ENCODE results near the gene SLC12A8. TPM values are rescaled to one million over a fixed set of nuclear protein-coding genes. Genes with fewer than 3 reads are reported as not detected.

Gene SLC12A8
- polyA plus RNA-seq, 1 of the 3 experiments (the other 2 are of a cell fraction), result 7.5 TPM

DNA sequence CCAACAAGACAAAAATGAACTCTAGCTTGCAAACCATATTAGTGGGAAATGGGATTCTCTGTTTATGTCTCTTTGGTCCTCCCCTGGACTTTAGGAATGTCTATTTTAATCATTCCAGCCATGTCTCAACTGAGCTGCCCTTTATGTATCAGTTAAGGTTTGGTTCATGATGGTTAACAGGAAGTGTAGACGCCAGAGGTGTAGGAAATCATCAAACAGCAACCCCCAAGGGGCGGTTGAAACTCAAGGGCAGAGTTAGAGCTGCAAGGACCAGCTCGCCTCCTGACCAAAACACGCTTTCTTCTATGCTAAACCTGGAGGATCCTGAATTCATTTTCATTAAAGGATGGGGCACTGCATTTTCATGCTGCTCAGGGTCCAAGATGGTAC is 103.0 kb downstream of the SLC12A8 start:
- Histone ChIP-seq H3F3A (replicated peaks; ENCODE audit: insufficient read depth) (peaks cover 17% of the 10 kb centered on the region), H4K20me1 (ENCODE audit: insufficient read depth) (no peaks in the 10 kb centered on the region), H3K9ac (no peak overlapping the region), H3K27ac (ENCODE audit: low read depth in 2 of 2, low read length in 1 of 2) (peak overlapping the region in 1 of 2 experiments; percentile 75; a peak in 1 of 4 replicates), H3K79me2 (ENCODE audit: insufficient read depth) (no peaks in the 10 kb centered on the region), H3K36me3 (replicated peaks in 1 of 2; ENCODE audit: control insufficient read depth in 1 of 2, insufficient read depth in 2 of 2, low read length in 1 of 2) (no peaks in the 10 kb centered on the region), H3K9me3 (no peaks in the 10 kb centered on the region), H2AFZ (ENCODE audit: low read depth) (no peak overlapping the region), H3K27me3 (ENCODE audit: insufficient read depth) (no peaks in the 10 kb centered on the region), H3K4me2 (peak overlapping the region; percentile 30; the same call in 1 of the 2 replicates), H3K9me2 (no peaks in the 10 kb centered on the region), H3K4me1 (ENCODE audit: control insufficient read depth in 1 of 2, insufficient read depth in 2 of 2, low read depth in 1 of 2, low read length in 1 of 2) (peaks cover 0 to 30% of the 10 kb centered on the region in 2 experiments; a peak in 3 of 4 replicates), H3K4me3 (ENCODE audit: low read depth in 2 of 2, low read length in 1 of 2) (no peak overlapping the region; a peak in 1 of 4 replicates)
- ChIA-PET POLR2A (no interaction called here), CTCF (interaction anchor here (1.0 to 1.1 kb wide), 3 partner anchors 12 to 101 kb away, joined by 3 read pairs; no protein-coding TSS in a partner anchor)
- no peak for TF ChIP-seq NRF1 (IDR thresholded peaks at IDR 0.05; ENCODE audit: low read depth, low read length)
- no peak for TF ChIP-seq TEAD4 (IDR thresholded peaks at IDR 0.05; ENCODE audit: borderline replicate concordance, insufficient read depth)
- no peak for TF ChIP-seq JUND (IDR thresholded peaks at IDR 0.05)
- TF ChIP-seq RXRA (IDR thresholded peaks at IDR 0.05; ENCODE audit: borderline replicate concordance, low read depth), result no peak
- TF ChIP-seq, protein P1, sequence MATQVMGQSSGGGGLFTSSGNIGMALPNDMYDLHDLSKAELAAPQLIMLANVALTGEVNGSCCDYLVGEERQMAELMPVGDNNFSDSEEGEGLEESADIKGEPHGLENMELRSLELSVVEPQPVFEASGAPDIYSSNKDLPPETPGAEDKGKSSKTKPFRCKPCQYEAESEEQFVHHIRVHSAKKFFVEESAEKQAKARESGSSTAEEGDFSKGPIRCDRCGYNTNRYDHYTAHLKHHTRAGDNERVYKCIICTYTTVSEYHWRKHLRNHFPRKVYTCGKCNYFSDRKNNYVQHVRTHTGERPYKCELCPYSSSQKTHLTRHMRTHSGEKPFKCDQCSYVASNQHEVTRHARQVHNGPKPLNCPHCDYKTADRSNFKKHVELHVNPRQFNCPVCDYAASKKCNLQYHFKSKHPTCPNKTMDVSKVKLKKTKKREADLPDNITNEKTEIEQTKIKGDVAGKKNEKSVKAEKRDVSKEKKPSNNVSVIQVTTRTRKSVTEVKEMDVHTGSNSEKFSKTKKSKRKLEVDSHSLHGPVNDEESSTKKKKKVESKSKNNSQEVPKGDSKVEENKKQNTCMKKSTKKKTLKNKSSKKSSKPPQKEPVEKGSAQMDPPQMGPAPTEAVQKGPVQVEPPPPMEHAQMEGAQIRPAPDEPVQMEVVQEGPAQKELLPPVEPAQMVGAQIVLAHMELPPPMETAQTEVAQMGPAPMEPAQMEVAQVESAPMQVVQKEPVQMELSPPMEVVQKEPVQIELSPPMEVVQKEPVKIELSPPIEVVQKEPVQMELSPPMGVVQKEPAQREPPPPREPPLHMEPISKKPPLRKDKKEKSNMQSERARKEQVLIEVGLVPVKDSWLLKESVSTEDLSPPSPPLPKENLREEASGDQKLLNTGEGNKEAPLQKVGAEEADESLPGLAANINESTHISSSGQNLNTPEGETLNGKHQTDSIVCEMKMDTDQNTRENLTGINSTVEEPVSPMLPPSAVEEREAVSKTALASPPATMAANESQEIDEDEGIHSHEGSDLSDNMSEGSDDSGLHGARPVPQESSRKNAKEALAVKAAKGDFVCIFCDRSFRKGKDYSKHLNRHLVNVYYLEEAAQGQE (IDR thresholded peaks at IDR 0.05; ENCODE audit: low read depth, low read length), result no peak
- TF ChIP-seq CHD2 (IDR thresholded peaks at IDR 0.05; ENCODE audit: low read length, partially characterized antibody), result no peak
- 97% methylated on average over 4 of the region's 4 CpGs for WGBS (ENCODE audit: low lambda C conversion rate)
- no peak for DNase-seq

DNA sequence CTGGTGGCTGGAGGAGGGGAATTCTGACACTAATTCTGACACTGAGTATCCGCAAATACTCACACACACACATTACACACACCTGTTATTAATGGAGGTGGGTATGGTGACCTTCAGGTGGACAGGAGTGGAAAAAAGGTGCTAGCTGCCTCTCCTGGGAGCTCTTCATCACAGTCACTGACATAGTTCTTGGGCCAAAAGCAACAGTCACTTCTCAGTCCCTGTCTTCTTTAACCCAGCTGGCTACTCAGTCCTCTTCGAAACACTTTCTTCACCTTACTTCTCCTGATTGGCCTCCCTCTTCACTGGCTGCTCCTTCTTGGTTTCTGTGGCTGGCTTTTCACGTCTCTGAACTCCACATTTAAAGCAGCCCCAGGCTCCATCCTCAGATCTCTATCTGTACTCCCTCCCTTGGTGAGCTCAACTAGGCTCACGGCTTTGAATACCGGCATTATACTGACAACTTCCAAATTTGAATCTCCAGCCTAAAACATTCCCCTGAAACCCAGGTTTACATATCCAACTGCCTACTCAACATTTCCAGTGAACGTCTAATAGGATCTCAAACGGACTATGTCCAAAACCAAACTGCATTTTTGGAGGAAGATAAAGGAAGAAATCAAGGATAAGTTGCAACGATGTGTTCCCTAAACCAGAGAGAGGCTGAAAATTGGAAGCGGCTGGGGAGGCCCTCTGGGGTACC is 103.6 kb downstream of the SLC12A8 start:
- Histone ChIP-seq H3K4me3 (ENCODE audit: low read depth in 2 of 2, low read length in 1 of 2) (no peak overlapping the region; a peak in 1 of 4 replicates), H3K9ac (no peak overlapping the region)
- TF ChIP-seq SMC3 (IDR thresholded peaks at IDR 0.05; ENCODE audit: low read depth, low read length) (no peak), POLR2AphosphoS5 (IDR thresholded peaks at IDR 0.05; ENCODE audit: low read depth, low read length) (no peak), MXI1 (IDR thresholded peaks at IDR 0.05; ENCODE audit: low read depth, low read length) (no peak), FOSL2 (IDR thresholded peaks at IDR 0.05; ENCODE audit: borderline replicate concordance, low read depth) (no peak), SIN3A (IDR thresholded peaks at IDR 0.05; ENCODE audit: borderline replicate concordance, low read depth, low read length) (no peak), TAF1 (IDR thresholded peaks at IDR 0.05; ENCODE audit: borderline replicate concordance, low read depth, low read length) (no peak), FOXM1 (IDR thresholded peaks at IDR 0.05; ENCODE audit: low read depth) (no peak), MEF2A (IDR thresholded peaks at IDR 0.05; ENCODE audit: borderline replicate concordance, low read depth) (no peak), NRF1 (IDR thresholded peaks at IDR 0.05; ENCODE audit: low read depth, low read length) (no peak)
- TF ChIP-seq, protein P2, sequence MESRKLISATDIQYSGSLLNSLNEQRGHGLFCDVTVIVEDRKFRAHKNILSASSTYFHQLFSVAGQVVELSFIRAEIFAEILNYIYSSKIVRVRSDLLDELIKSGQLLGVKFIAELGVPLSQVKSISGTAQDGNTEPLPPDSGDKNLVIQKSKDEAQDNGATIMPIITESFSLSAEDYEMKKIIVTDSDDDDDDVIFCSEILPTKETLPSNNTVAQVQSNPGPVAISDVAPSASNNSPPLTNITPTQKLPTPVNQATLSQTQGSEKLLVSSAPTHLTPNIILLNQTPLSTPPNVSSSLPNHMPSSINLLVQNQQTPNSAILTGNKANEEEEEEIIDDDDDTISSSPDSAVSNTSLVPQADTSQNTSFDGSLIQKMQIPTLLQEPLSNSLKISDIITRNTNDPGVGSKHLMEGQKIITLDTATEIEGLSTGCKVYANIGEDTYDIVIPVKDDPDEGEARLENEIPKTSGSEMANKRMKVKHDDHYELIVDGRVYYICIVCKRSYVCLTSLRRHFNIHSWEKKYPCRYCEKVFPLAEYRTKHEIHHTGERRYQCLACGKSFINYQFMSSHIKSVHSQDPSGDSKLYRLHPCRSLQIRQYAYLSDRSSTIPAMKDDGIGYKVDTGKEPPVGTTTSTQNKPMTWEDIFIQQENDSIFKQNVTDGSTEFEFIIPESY (IDR thresholded peaks at IDR 0.05; ENCODE audit: borderline replicate concordance, low read depth), result no peak
- TF ChIP-seq, protein P3, sequence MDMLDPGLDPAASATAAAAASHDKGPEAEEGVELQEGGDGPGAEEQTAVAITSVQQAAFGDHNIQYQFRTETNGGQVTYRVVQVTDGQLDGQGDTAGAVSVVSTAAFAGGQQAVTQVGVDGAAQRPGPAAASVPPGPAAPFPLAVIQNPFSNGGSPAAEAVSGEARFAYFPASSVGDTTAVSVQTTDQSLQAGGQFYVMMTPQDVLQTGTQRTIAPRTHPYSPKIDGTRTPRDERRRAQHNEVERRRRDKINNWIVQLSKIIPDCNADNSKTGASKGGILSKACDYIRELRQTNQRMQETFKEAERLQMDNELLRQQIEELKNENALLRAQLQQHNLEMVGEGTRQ (IDR thresholded peaks at IDR 0.05; ENCODE audit: borderline replicate concordance, low read depth, low read length), result no peak
- TF ChIP-seq, protein P4, sequence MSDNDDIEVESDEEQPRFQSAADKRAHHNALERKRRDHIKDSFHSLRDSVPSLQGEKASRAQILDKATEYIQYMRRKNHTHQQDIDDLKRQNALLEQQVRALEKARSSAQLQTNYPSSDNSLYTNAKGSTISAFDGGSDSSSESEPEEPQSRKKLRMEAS (IDR thresholded peaks at IDR 0.05; ENCODE audit: low read depth), result no peak
- TF ChIP-seq, protein P5, sequence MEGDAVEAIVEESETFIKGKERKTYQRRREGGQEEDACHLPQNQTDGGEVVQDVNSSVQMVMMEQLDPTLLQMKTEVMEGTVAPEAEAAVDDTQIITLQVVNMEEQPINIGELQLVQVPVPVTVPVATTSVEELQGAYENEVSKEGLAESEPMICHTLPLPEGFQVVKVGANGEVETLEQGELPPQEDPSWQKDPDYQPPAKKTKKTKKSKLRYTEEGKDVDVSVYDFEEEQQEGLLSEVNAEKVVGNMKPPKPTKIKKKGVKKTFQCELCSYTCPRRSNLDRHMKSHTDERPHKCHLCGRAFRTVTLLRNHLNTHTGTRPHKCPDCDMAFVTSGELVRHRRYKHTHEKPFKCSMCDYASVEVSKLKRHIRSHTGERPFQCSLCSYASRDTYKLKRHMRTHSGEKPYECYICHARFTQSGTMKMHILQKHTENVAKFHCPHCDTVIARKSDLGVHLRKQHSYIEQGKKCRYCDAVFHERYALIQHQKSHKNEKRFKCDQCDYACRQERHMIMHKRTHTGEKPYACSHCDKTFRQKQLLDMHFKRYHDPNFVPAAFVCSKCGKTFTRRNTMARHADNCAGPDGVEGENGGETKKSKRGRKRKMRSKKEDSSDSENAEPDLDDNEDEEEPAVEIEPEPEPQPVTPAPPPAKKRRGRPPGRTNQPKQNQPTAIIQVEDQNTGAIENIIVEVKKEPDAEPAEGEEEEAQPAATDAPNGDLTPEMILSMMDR (IDR thresholded peaks at IDR 0.05), result no peak

More for the DNA sequence above, 103.6 kb downstream of the SLC12A8 start:
- Histone ChIP-seq H3K4me2 (peak overlapping the region; percentile 30), H3K4me1 (ENCODE audit: control insufficient read depth in 1 of 2, insufficient read depth in 2 of 2, low read depth in 1 of 2, low read length in 1 of 2) (peaks cover 0 to 30% of the 10 kb centered on the region in 2 experiments; a peak in 3 of 4 replicates), H2AFZ (ENCODE audit: low read depth) (no peak overlapping the region), H3K9me3 (no peaks in the 10 kb centered on the region), H3K27ac (ENCODE audit: low read depth in 2 of 2, low read length in 1 of 2) (peak overlapping the region in 1 of 2 experiments; percentile 74; a peak in 1 of 4 replicates), H3F3A (replicated peaks; ENCODE audit: insufficient read depth) (peaks cover 17% of the 10 kb centered on the region), H3K36me3 (replicated peaks in 1 of 2; ENCODE audit: control insufficient read depth in 1 of 2, insufficient read depth in 2 of 2, low read length in 1 of 2) (no peaks in the 10 kb centered on the region), H3K79me2 (ENCODE audit: insufficient read depth) (no peaks in the 10 kb centered on the region), H4K20me1 (ENCODE audit: insufficient read depth) (no peaks in the 10 kb centered on the region), H3K27me3 (ENCODE audit: insufficient read depth) (no peaks in the 10 kb centered on the region), H3K9me2 (no peaks in the 10 kb centered on the region)
- CTCF ChIA-PET, result interaction anchor here (1.1 kb wide), 2 partner anchors 16 to 100 kb away, joined by 3 read pairs; no protein-coding TSS in a partner anchor
- DNase-seq, result no peak
- POLR2A ChIA-PET, result no interaction called here
- 95% methylated on average over 9 of the region's 9 CpGs for WGBS (ENCODE audit: low lambda C conversion rate)

Data from SK-N-SH (cell line).